Uterus (tissue), 2 donors: ENCODE measurements around the gene ZSWIM8.

Source experiments
- POLR2A ChIP-seq, 2 donors: fragments of 450-650 bp; IDR thresholded peaks; one replicate each; pipeline ENCODE4 v1.6.1; 2016; ENCODE audit warnings: antibody characterized with exemption in 2 of 2, mild to moderate bottlenecking in 1 of 2, moderate library complexity in 1 of 2
- TF ChIP-seq, protein P1 (sequence below), 4 experiments: fragments of 200-600 bp in 2 of 4; fragments of 450-650 bp in 2 of 4; sonication (generic) in 2 of 4; IDR thresholded peaks; one replicate each; pipeline ENCODE4 v1.5.1; 2016 to 2019; ENCODE audit warnings: antibody characterized with exemption in 4 of 4, mild to moderate bottlenecking in 2 of 4, moderate library complexity in 1 of 4

DNA sequence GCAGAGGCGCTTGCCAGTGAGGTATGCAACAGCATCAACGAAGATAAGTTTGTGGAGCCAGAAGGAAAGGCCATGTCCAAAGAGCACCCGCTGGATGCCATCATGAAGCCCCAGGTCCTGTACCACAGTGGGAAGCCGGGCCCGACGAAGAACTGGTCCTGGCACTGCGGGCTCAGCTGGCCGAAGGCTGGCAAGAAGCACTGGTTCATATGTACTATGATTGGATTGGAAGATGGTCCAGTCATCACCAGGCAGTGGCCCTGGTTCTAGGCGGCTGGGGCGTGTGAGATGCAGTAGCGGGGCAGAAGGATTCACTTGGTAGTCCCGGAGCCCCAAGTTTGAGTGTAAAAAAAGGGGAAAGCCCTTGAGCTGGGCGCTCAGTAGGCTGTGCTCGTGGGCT lies 22.1 kb downstream of the ZSWIM8 start:
- TF ChIP-seq, protein P1, sequence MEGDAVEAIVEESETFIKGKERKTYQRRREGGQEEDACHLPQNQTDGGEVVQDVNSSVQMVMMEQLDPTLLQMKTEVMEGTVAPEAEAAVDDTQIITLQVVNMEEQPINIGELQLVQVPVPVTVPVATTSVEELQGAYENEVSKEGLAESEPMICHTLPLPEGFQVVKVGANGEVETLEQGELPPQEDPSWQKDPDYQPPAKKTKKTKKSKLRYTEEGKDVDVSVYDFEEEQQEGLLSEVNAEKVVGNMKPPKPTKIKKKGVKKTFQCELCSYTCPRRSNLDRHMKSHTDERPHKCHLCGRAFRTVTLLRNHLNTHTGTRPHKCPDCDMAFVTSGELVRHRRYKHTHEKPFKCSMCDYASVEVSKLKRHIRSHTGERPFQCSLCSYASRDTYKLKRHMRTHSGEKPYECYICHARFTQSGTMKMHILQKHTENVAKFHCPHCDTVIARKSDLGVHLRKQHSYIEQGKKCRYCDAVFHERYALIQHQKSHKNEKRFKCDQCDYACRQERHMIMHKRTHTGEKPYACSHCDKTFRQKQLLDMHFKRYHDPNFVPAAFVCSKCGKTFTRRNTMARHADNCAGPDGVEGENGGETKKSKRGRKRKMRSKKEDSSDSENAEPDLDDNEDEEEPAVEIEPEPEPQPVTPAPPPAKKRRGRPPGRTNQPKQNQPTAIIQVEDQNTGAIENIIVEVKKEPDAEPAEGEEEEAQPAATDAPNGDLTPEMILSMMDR (IDR thresholded peaks at IDR 0.05) = no peak
- TF ChIP-seq POLR2A (IDR thresholded peaks at IDR 0.05) = no peak
